Stimulated activated CD4-positive, alpha-beta T cell treated with anti-CD3 and anti-CD28 coated beads, Interleukin-2, amount 100 ng/mL, for 24 hours (primary cell): Measurements from ENCODE around the gene FRAT1.

ENCODE experiments used
- DNase-seq, 2 donors: peaks; one replicate each; pipeline ENCODE4 v3.0.0-alpha.2; 2020

The FRAT1 gene

DNA sequence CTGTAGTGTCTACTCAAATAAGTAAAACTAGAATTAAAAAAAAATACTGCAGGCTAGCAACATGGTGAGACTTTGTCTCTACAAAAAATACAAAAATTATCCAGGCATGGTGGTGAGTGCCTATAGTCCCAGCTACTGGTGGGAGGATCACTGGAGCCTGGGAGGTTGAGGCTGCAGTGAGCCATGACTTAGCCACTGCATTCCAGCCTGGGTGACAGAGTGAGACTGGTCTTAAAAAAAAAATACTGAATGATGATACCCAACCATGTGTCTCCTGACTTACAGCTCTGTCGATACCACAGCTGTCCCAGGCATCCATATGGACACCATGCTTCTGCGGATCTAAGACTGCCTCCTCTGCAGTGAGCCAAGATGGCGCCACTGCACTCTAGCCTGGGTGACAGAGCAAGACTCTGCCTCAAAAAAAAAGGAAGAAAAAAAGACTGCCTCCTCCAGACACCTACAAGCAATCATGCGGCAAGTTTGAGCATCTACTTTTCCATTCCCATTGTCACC is 7.9 kb upstream of the FRAT1 start:
- no peak for DNase-seq

DNA sequence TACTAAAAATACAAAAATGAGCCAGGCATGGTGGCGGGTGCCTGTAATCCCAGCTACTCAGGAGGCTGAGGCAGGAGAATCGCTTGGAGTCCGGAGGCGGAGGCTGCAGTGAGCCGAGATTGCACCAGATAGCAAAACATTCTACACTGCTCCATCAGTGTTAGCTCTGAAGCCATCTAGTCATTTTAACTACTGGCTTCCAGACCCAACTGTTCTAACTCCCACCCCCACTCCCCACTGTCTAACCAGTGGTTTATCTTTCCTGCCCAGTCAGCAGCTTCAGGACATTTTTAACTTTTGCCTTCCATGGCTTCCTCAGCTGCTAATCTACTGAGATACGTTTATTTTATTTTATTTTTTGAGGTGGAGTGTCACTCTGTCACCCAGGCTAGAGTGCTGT is 6.2 kb upstream of the FRAT1 start:
- DNase-seq: no peak

GRCh38 chr10:97314671-97315070 is 4.4 kb upstream of the FRAT1 start:
- DNase-seq: no peak

DNA sequence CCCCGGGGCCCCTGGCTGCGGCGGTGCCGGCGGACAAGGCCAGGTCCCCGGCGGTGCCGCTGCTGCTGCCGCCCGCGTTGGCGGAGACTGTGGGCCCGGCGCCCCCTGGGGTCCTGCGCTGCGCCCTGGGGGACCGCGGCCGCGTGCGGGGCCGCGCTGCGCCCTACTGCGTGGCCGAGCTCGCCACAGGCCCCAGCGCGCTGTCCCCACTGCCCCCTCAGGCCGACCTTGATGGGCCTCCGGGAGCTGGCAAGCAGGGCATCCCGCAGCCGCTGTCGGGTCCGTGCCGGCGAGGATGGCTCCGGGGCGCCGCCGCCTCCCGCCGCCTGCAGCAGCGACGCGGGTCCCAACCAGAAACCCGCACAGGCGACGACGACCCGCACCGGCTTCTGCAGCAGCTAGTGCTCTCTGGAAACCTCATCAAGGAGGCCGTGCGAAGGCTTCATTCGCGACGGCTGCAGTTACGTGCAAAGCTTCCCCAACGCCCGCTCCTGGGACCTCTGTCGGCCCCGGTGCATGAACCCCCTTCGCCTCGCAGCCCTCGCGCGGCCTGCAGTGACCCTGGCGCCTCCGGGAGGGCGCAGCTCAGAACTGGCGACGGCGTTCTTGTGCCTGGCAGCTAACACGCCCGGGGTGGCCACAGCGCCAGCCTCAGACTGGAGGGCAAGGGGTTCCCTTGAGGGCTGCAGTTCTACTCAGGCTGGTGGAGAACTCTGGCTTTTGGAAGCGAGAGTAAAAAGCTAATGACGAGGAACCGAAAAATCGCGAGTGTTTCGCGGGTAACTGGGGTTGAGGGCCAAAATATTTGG is 804 bp downstream of the FRAT1 start:
- peak; percentile 64 to 69 for DNase-seq

GRCh38 chr10:97320480-97321031 is 1.5 kb downstream of the FRAT1 start:
- DNase-seq: peak; percentile 35 to 39

- DNase-seq: peak in 1 of 2 donors; percentile 22
Measured at GRCh38 chr10:97321032-97321803, 2.1 kb downstream of the FRAT1 start.

DNA sequence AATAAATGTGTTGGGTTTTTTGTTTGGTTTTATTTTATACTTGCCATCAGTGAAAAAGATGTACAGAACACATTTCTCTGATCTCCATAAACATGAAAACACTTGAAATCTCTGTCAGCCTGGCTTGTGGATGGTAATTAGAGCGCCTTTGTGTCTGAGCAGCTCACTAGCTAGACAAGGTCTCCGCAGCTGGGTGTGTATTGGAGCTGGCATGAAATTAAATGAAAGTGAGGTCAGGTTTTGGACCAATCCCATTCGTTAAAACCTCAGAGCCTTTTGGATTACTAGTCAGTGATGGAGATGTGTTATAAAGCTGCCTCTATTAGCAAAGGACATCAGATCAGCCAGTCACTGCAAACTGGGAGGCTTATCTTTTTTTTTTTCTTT is 2.7 kb downstream of the FRAT1 start:
- DNase-seq: no peak

- DNase-seq: no peak
Measured at GRCh38 chr10:97323501-97323900, 4.4 kb downstream of the FRAT1 start.

- DNase-seq: no peak
Measured at GRCh38 chr10:97325754-97326153, 6.7 kb downstream of the FRAT1 start.

GRCh38 chr10:97327348-97328294 is 8.6 kb downstream of the FRAT1 start:
- DNase-seq: no peak

- DNase-seq: no peak
Measured at GRCh38 chr10:97328646-97329453, 9.8 kb downstream of the FRAT1 start.

DNA sequence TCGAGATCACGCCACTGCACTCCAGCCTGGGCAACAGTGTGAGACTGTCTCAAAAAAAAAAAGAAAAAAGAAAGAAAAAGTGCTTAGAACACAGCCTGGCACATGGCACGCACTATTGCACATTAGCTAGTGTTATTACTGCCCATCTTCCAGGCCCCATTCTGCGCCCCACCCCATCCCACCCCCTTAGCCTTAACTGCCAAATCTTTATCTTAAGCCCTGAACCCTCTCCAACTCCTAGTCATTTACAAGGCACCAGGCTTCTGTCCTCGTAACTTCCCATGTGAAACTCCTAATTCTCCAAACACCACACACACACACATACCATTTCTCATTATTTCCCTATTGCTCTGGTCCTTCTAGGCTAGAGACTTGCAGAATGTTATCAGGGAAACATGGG is 10.7 kb downstream of the FRAT1 start:
- no peak for DNase-seq

- DNase-seq: no peak
Measured at GRCh38 chr10:97331153-97331703, 12.2 kb downstream of the FRAT1 start.

- no peak for DNase-seq
Measured at GRCh38 chr10:97332591-97333350, 13.7 kb downstream of the FRAT1 start.

DNA sequence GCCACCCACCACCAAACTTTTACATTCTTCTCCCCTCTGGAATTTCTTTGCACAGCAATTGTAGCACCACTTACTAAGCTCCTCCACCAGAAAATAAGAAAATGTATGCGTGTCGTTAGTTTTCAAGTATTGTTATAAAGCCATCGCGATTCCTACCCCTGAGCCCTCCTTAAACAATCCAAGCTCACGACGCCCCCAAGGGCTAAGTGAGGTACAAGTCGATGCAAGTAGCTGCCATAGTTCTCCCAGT is 14.2 kb downstream of the FRAT1 start:
- DNase-seq: no peak

GRCh38 chr10:97333601-97334369 is 14.7 kb downstream of the FRAT1 start:
- DNase-seq: peak; percentile 41 to 52

DNA sequence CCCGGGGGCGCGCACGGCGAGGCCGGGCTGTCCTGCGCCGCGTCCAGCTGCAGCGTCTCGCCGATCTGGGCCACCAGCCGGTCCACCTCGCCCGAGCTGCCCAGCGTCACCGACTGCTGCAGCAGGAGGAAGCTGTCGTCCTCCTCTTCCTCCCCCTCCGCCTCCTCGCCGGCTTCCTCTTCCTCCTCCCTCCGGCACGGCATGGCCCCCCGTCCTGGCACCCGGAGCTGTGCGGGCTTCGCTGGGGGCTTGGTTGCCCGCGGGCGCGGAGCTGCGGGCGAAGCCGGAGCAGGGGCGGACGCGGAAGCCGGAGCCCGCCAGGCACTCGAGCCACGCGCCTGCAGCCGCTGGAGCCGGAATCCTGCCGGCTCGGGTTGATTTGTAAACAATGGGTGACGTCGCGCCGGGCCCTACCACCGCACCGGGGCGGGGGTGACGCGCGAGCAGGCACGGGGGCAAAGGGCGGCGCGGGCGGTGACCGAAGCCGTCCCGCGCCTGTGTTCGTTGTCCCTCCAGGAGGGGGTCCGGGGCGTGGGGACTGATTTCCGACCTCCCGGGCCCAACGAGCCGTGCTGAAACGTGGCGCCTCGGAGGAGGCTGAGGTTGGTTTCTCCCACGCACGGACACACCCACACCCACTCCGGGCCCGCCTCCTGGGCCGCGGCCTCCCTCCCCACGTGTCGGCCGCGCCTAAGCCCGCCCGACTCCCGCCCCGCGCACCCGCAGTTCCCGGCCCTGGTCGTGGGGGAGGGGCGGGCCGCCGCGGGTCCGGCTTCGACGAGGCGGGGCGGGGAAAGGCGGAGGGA is 15.5 kb downstream of the FRAT1 start, which contains the start of gene FRAT2:
FRAT2 (minus strand) TSS at position 360 of the 806 bp plus-strand sequence; CDS start at position 203, 157 bp downstream.
- peak; percentile 85 to 89 for DNase-seq

GRCh38 chr10:97335188-97335619 is 16.1 kb downstream of the FRAT1 start:
- peak in 1 of 2 donors; percentile 21 for DNase-seq

GRCh38 chr10:97336006-97336405 is 16.9 kb downstream of the FRAT1 start:
- DNase-seq: no peak
